ENCODE results near the gene SPRY2.
"Not testable (repeated sequence)": the region's sequence is repeated elsewhere in the genome, so short reads cannot be mapped to it uniquely, and the experiment has no call there.

SPRY2 gene

GRCh38 chr13:80348750-80349149 is 7.8 kb upstream of the SPRY2 start:
- DNase-seq (ENCODE audit: low read depth), result no peak

- no peak for DNase-seq (ENCODE audit: low read depth)
Measured at GRCh38 chr13:80348314-80348713, 7.4 kb upstream of the SPRY2 start.

- no peak for DNase-seq (ENCODE audit: low read depth)
Measured at GRCh38 chr13:80345771-80346510, 5.0 kb upstream of the SPRY2 start.

GRCh38 chr13:80344032-80344431 is 3.1 kb upstream of the SPRY2 start:
- not testable (repeated sequence) for DNase-seq (ENCODE audit: low read depth)

GRCh38 chr13:80342471-80343371 is 1.8 kb upstream of the SPRY2 start:
- DNase-seq (ENCODE audit: low read depth), result peak; percentile 32

- DNase-seq (ENCODE audit: low read depth), result no peak
Measured at GRCh38 chr13:80341756-80342370, 937 bp upstream of the SPRY2 start.

GRCh38 chr13:80340651-80341100 is 250 bp downstream of the SPRY2 start:
- no peak for DNase-seq (ENCODE audit: low read depth)

- DNase-seq (ENCODE audit: low read depth), result no peak
Measured at GRCh38 chr13:80339912-80340650, 845 bp downstream of the SPRY2 start.

- DNase-seq (ENCODE audit: low read depth), result no peak
Measured at GRCh38 chr13:80339563-80339911, 1.4 kb downstream of the SPRY2 start.

GRCh38 chr13:80338781-80339562 is 2.0 kb downstream of the SPRY2 start:
- no peak for DNase-seq (ENCODE audit: low read depth)

- DNase-seq (ENCODE audit: low read depth), result no peak
Measured at GRCh38 chr13:80337288-80338081, 3.4 kb downstream of the SPRY2 start.

GRCh38 chr13:80336776-80337287 is 4.1 kb downstream of the SPRY2 start:
- no peak for DNase-seq (ENCODE audit: low read depth)

GRCh38 chr13:80336370-80336769 is 4.6 kb downstream of the SPRY2 start:
- no peak for DNase-seq (ENCODE audit: low read depth)

- DNase-seq (ENCODE audit: low read depth), result no peak
Measured at GRCh38 chr13:80334597-80335260, 6.2 kb downstream of the SPRY2 start.

- no peak for DNase-seq (ENCODE audit: low read depth)
Measured at GRCh38 chr13:80331984-80332383, 8.9 kb downstream of the SPRY2 start.

GRCh38 chr13:80329250-80329649 is 11.7 kb downstream of the SPRY2 start:
- DNase-seq (ENCODE audit: low read depth), result no peak

GRCh38 chr13:80319004-80319403 is 21.9 kb downstream of the SPRY2 start:
- no peak for DNase-seq (ENCODE audit: low read depth)

GRCh38 chr13:80314711-80315653 is 25.9 kb downstream of the SPRY2 start:
- no peak for DNase-seq (ENCODE audit: low read depth)

All from stimulated activated CD8-positive, alpha-beta memory T cell treated with anti-CD3 and anti-CD28 coated beads, Interleukin-15, amount 100 ng/mL, for 1 hour (primary cell).